Mesendoderm (in vitro differentiated cells): Measurements from ENCODE around the gene GID4.

Source experiments
- DNase-seq: peaks from one replicate; pipeline ENCODE4 v3.0.0; 2013
- H2AK5ac ChIP-seq: 2 replicates; pipeline ENCODE4 v1.6.1; 2013; ENCODE audit warnings: low read length, inconsistent platforms
- H2BK120ac ChIP-seq: 2 replicates; pipeline ENCODE4 v1.6.1; 2013; ENCODE audit warnings: low read depth, mild to moderate bottlenecking, low read length, moderate library complexity, mixed read lengths
- H2BK15ac ChIP-seq: replicated peaks from 2 replicates; pipeline ENCODE4 v1.6.1; 2013; ENCODE audit warnings: low read depth, mild to moderate bottlenecking, moderate library complexity
- H2BK5ac ChIP-seq: 2 replicates; pipeline ENCODE4 v1.6.1; 2013; ENCODE audit warnings: low read length, inconsistent platforms
- H3K18ac ChIP-seq: 2 replicates; pipeline ENCODE4 v1.6.1; 2013; ENCODE audit warnings: mild to moderate bottlenecking, low read length, mixed read lengths
- H3K23ac ChIP-seq: one replicate; pipeline ENCODE4 v1.6.1; 2013; ENCODE audit warnings: low read length
- H3K27ac ChIP-seq: 2 replicates; pipeline ENCODE4 v1.5.1; 2013; ENCODE audit warnings: low read depth, mild to moderate bottlenecking, inconsistent platforms, low read length, moderate library complexity
- H3K27me3 ChIP-seq: 2 replicates; pipeline ENCODE4 v1.6.1; 2013; ENCODE audit warnings: low read length, control low read depth, mild to moderate bottlenecking, inconsistent platforms; ENCODE audit not compliant: insufficient read depth, poor library complexity
- H3K36me3 ChIP-seq: 2 replicates; pipeline ENCODE4 v1.6.1; 2013; ENCODE audit warnings: low read length, inconsistent platforms; ENCODE audit not compliant: control insufficient read depth, insufficient read depth
- H3K4ac ChIP-seq: one replicate; pipeline ENCODE4 v1.6.1; 2013; ENCODE audit warnings: low read depth, mild to moderate bottlenecking, low read length, moderate library complexity
- H3K4me1 ChIP-seq: 2 replicates; pipeline ENCODE4 v1.6.1; 2013; ENCODE audit warnings: low read depth, low read length, inconsistent platforms; ENCODE audit not compliant: control insufficient read depth
- H3K4me2 ChIP-seq: 2 replicates; pipeline ENCODE4 v1.6.1; 2013; ENCODE audit warnings: low read length
- H3K4me3 ChIP-seq: 2 replicates; pipeline ENCODE4 v1.5.1; 2013; ENCODE audit warnings: mild to moderate bottlenecking, low read length
- H3K56ac ChIP-seq: one replicate; pipeline ENCODE4 v1.6.1; 2013; ENCODE audit warnings: low read length
- H3K79me1 ChIP-seq: 2 replicates; pipeline ENCODE4 v1.6.1; 2013; ENCODE audit warnings: low read length, inconsistent platforms
- H3K79me2 ChIP-seq: 2 replicates; pipeline ENCODE4 v1.6.1; 2013; ENCODE audit warnings: mild to moderate bottlenecking, low read length; ENCODE audit not compliant: control insufficient read depth, insufficient read depth
- H3K9ac ChIP-seq: 2 replicates; pipeline ENCODE4 v1.6.1; 2013; ENCODE audit warnings: low read length, inconsistent platforms
- H4K5ac ChIP-seq: one replicate; pipeline ENCODE4 v1.6.1; 2013; ENCODE audit warnings: low read length
- H4K8ac ChIP-seq: one replicate; pipeline ENCODE4 v1.6.1; 2013; ENCODE audit warnings: low read depth, mild to moderate bottlenecking, control low read depth, low read length, moderate library complexity
- WGBS: extraction: QIAGEN DNeasy Blood & Tissue Kit; methylation state at CpG from one replicate; pipeline ENCODE4 v1.1.7; 2013; ENCODE audit warnings: low lambda C conversion rate, missing lambda C conversion rate; ENCODE audit not compliant: insufficient coverage; ENCODE audit errors: extremely low coverage; 5-methylcytosine and 5-hydroxymethylcytosine counted together

The GID4 gene

DNA sequence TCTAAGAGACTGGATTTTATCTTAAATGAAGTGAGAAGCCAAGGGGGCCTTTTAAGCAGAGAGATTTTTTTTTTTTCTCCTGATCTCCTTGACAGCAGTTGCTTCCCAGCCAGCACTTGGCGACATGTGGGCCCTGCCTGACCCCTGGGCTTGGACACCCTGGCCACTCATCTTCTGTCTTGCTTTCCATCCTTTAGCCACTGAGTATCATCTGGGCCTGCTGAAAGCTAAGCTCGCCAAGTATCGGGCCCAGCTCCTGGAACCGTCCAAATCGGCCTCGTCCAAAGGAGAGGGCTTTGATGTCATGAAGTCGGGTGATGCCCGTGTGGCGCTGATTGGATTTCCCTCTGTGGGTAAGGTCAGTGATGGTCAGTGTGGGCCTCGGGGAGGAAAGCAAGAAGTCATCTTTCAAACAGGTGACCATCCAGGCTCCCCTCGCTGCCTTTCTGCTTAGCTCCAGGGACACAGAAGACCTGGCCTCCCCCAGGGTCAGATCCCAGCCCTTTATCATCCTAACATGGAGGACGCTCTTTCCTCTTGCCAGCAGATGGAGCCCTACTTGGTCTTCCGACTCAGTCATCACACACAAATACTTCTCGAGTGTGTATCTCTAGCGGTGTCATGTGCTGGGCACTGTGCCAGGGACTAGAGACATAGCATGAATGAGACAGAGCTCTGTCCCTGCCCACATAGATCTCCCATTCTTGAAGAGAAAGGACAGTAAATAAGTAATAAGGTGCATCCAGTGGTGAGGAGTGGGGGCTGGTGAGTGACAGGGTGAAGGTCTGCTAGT, 54.6 kb downstream of the GID4 start:
- no peak overlapping the region for H2AK5ac ChIP-seq
- H3K23ac ChIP-seq: no peak overlapping the region
- H3K27ac ChIP-seq: no peak overlapping the region
- H3K27me3 ChIP-seq: no peaks in the 10 kb centered on the region
- no peak overlapping the region for H2BK15ac ChIP-seq
- no peak overlapping the region for H4K5ac ChIP-seq
- H2BK5ac ChIP-seq: no peak overlapping the region
- H3K4ac ChIP-seq: no peak overlapping the region
- no peak overlapping the region for H3K9ac ChIP-seq
- no peak overlapping the region for H3K56ac ChIP-seq
- H3K18ac ChIP-seq: no peak overlapping the region
- DNase-seq: peak; percentile 63
- WGBS: no CpG with 5 or more reads among the region's 15 CpGs
- H4K8ac ChIP-seq: no peak overlapping the region
- H3K79me1 ChIP-seq: peaks cover 2% of the 10 kb centered on the region
- no peak overlapping the region for H2BK120ac ChIP-seq
- no peak overlapping the region for H3K4me2 ChIP-seq
- H3K36me3 ChIP-seq: peaks cover 4% of the 10 kb centered on the region
- no peak overlapping the region for H3K4me3 ChIP-seq
- peaks cover under 1% of the 10 kb centered on the region for H3K4me1 ChIP-seq
- peaks cover 2% of the 10 kb centered on the region for H3K79me2 ChIP-seq

DNA sequence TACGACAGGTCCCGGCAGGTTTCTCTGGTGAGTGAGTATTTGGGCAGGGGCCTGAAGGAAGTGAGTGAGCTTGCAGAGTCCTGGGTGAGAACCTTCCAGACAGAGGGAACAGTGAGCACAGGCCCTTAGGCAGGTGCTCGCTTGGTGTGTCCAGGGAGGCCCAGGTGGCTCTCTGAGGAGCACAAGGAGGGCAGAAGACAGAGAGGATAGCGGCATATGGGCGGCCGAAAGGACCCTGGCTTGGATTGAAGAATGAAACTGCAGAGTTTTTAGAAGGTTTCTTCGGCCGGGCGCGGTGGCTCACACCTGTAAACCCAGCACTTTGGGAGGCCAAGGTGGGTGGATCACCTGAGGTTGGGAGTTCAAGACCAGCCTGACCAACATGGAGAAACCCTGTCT, 55.2 kb downstream of the GID4 start:
- H3K27ac ChIP-seq: no peak overlapping the region
- no CpG with 5 or more reads among the region's 10 CpGs for WGBS
- no peak overlapping the region for H2AK5ac ChIP-seq
- H3K36me3 ChIP-seq: peaks cover 4% of the 10 kb centered on the region
- no peaks in the 10 kb centered on the region for H3K27me3 ChIP-seq
- no peak overlapping the region for H4K5ac ChIP-seq
- no peaks in the 10 kb centered on the region for H3K4me1 ChIP-seq
- no peak overlapping the region for H4K8ac ChIP-seq
- no peak overlapping the region for H2BK5ac ChIP-seq
- no peak overlapping the region for H3K23ac ChIP-seq
- H3K56ac ChIP-seq: no peak overlapping the region
- H3K4ac ChIP-seq: no peak overlapping the region
- H3K18ac ChIP-seq: no peak overlapping the region
- no peak overlapping the region for H2BK120ac ChIP-seq
- no peak for DNase-seq
- H3K79me2 ChIP-seq: no peaks in the 10 kb centered on the region
- H3K4me2 ChIP-seq: no peak overlapping the region
- H3K4me3 ChIP-seq: no peak overlapping the region
- no peak overlapping the region for H2BK15ac ChIP-seq
- H3K79me1 ChIP-seq: peaks cover 1% of the 10 kb centered on the region
- no peak overlapping the region for H3K9ac ChIP-seq

DNA sequence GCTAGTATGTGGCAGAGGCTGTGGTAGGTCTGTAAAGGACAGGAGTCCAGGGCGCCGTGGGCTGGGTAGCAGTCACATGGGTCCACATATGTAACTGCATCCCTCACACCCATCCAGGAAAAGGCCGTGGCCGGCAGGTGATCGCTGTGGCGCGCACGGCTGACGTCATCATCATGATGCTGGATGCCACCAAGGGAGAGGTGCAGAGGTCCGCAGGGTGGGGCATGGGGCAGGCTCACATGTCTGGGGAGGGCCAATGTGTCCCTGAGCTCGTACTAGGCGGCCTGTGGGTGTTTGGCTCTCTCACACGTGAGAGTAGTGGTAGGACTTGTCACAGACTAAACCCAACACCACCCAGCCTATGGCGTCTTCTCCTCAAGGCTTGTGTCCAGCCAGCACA, 60.3 kb downstream of the GID4 start:
- H3K4ac ChIP-seq: no peak overlapping the region
- no peaks in the 10 kb centered on the region for H3K79me2 ChIP-seq
- H3K4me1 ChIP-seq: no peaks in the 10 kb centered on the region
- H4K5ac ChIP-seq: no peak overlapping the region
- H3K27ac ChIP-seq: no peak overlapping the region
- DNase-seq: no peak
- H3K79me1 ChIP-seq: no peaks in the 10 kb centered on the region
- no peak overlapping the region for H2BK120ac ChIP-seq
- no peak overlapping the region for H2BK5ac ChIP-seq
- H4K8ac ChIP-seq: no peak overlapping the region
- H3K23ac ChIP-seq: no peak overlapping the region
- no CpG with 5 or more reads among the region's 14 CpGs for WGBS
- no peak overlapping the region for H3K4me3 ChIP-seq
- H3K36me3 ChIP-seq: peaks cover 5% of the 10 kb centered on the region
- no peak overlapping the region for H3K56ac ChIP-seq
- H2BK15ac ChIP-seq: no peak overlapping the region
- no peak overlapping the region for H3K4me2 ChIP-seq
- H3K9ac ChIP-seq: no peak overlapping the region
- no peaks in the 10 kb centered on the region for H3K27me3 ChIP-seq
- no peak overlapping the region for H3K18ac ChIP-seq
- no peak overlapping the region for H2AK5ac ChIP-seq

DNA sequence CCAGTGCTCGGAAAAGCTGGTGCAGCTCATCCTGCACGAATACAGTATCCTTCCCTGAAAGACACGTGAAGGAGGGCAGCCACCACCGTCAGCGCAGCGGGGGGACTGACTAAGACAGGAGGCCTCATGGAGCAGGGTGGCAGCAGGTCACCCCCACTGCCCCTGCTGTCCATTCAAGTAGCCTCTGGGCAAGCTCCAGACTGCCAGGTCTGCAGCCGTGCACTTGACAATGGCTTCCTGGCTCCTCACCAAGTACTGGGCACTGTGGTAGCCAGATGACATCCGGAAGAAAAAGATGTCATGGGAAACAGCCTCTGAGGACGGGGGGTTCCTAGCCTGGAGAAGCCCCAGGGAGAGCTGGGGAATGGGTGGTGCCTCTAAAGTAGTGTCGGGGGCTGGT, 61.4 kb downstream of the GID4 start:
- H2AK5ac ChIP-seq: no peak overlapping the region
- WGBS: no CpG with 5 or more reads among the region's 10 CpGs
- DNase-seq: no peak
- H3K79me2 ChIP-seq: no peaks in the 10 kb centered on the region
- H3K36me3 ChIP-seq: peaks cover 6% of the 10 kb centered on the region
- no peak overlapping the region for H3K18ac ChIP-seq
- H4K5ac ChIP-seq: no peak overlapping the region
- no peak overlapping the region for H2BK120ac ChIP-seq
- H2BK15ac ChIP-seq: no peak overlapping the region
- no peak overlapping the region for H3K56ac ChIP-seq
- H3K79me1 ChIP-seq: no peaks in the 10 kb centered on the region
- no peak overlapping the region for H3K4ac ChIP-seq
- no peak overlapping the region for H3K9ac ChIP-seq
- H3K23ac ChIP-seq: no peak overlapping the region
- H2BK5ac ChIP-seq: no peak overlapping the region
- H3K4me1 ChIP-seq: no peaks in the 10 kb centered on the region
- H4K8ac ChIP-seq: no peak overlapping the region
- H3K4me3 ChIP-seq: no peak overlapping the region
- H3K4me2 ChIP-seq: no peak overlapping the region
- H3K27me3 ChIP-seq: no peaks in the 10 kb centered on the region
- H3K27ac ChIP-seq: no peak overlapping the region

DNA sequence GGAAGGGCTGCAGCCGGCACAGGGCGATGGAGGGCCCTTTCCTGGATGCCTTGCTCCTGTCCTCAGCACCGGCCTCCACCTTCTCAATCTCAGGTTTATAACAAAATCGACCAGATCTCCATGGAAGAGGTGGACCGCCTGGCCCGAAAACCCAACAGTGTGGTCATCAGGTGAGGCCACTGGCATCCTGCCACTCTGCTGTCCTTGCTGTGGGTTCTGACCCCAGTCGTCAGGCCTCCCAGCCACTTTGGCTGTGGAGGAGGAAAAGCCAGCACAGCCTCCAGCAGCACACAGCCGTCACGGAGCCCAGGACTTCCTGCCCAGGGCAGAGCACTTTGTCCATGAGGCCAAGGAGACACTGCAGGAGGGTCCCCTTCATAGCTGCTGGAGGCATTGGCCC, 62.6 kb downstream of the GID4 start:
- H4K8ac ChIP-seq: no peak overlapping the region
- no CpG with 5 or more reads among the region's 9 CpGs for WGBS
- no peak overlapping the region for H3K4ac ChIP-seq
- no peak overlapping the region for H2BK5ac ChIP-seq
- no peak overlapping the region for H3K18ac ChIP-seq
- DNase-seq: no peak
- H3K27ac ChIP-seq: no peak overlapping the region
- H3K4me2 ChIP-seq: no peak overlapping the region
- H3K36me3 ChIP-seq: peaks cover 6% of the 10 kb centered on the region
- H3K9ac ChIP-seq: no peak overlapping the region
- H3K23ac ChIP-seq: no peak overlapping the region
- no peaks in the 10 kb centered on the region for H3K79me1 ChIP-seq
- no peak overlapping the region for H2AK5ac ChIP-seq
- no peak overlapping the region for H4K5ac ChIP-seq
- no peaks in the 10 kb centered on the region for H3K27me3 ChIP-seq
- no peak overlapping the region for H3K4me3 ChIP-seq
- H3K4me1 ChIP-seq: no peaks in the 10 kb centered on the region
- H2BK120ac ChIP-seq: no peak overlapping the region
- H3K79me2 ChIP-seq: no peaks in the 10 kb centered on the region
- H2BK15ac ChIP-seq: no peak overlapping the region
- no peak overlapping the region for H3K56ac ChIP-seq

DNA sequence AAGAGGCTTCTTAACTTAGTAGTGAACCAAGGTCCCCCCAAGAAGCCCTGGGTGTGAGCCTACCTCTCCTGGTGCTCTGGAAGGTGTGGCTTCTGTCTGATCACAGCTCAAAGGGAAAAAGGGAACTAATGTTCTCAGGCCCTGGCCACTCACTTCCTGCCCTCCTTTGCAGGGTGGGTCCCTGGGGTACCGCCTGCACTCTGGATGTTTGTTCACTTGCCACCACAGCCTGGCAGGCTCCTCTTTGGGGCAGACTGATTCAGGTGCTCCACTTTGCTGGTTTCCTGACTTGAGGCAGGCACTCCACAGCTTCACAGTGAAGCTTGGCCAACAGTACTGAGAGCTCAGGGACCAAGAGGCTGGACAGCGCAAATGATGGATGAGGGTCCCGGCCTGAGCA, 63.4 kb downstream of the GID4 start:
- H3K4ac ChIP-seq: no peak overlapping the region
- no peak overlapping the region for H3K18ac ChIP-seq
- no peak overlapping the region for H3K27ac ChIP-seq
- H2BK5ac ChIP-seq: no peak overlapping the region
- no peak overlapping the region for H4K5ac ChIP-seq
- no peak overlapping the region for H2AK5ac ChIP-seq
- no peak overlapping the region for H3K23ac ChIP-seq
- peaks cover 5% of the 10 kb centered on the region for H3K36me3 ChIP-seq
- no CpG with 5 or more reads among the region's 3 CpGs for WGBS
- no peak for DNase-seq
- H3K9ac ChIP-seq: no peak overlapping the region
- no peak overlapping the region for H2BK120ac ChIP-seq
- no peak overlapping the region for H3K4me2 ChIP-seq
- H3K56ac ChIP-seq: no peak overlapping the region
- H3K79me1 ChIP-seq: no peaks in the 10 kb centered on the region
- H3K4me3 ChIP-seq: no peak overlapping the region
- H2BK15ac ChIP-seq: no peak overlapping the region
- no peak overlapping the region for H4K8ac ChIP-seq
- H3K4me1 ChIP-seq: no peaks in the 10 kb centered on the region
- no peaks in the 10 kb centered on the region for H3K79me2 ChIP-seq
- H3K27me3 ChIP-seq: no peaks in the 10 kb centered on the region
